Measurements from ENCODE around the gene ZNF423. TPM values are rescaled to one million over a fixed set of nuclear protein-coding genes. Genes with fewer than 3 reads are reported as not detected.

Gene ZNF423
- polyA plus RNA-seq, 1 donor from 2014 or later: 4.5 TPM

DNA sequence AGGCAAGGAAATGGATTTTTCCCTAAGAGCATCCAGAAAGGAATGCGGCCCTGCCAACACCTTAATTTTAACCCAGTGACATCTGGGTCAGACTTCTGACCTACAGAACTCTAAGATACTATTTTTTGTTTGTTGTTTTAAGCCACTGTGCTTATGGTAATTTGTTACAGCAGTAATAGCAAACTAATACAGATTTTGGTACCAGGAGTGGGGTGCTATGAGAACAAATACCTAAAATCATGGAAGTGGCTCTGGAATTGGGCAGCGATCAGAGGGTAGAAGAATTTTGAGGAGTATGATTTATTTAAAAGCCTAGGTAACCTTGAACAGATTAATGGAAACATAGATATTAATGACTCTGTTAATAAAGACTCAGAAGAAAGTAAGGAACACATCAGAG is 208.2 kb downstream of the ZNF423 start:
- no peaks in the 10 kb centered on the region for H3K9me2 ChIP-seq (ENCODE audit: insufficient read depth, low read length)

DNA sequence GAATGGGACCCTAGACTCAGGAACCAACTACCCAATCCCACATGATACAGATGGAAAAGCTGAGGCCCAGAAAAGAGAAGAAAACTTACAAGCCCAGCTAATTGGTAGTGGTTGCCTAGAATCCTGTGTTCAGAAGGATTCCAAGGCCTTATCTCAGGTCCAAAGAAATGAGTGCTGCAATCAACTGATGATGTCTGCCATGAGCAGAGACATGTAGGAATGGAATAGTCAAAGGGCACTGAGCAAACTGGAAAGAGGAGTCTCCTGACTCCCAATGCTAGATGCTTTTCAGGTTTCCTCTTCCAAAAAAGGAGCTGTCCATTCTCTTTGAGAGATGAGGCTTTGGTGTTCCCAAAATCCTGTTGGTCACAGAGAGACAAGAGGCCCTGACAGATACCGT is 210.6 kb downstream of the ZNF423 start:
- Histone ChIP-seq H3F3A (ENCODE audit: insufficient read depth, low read length, poor library complexity, severe bottlenecking) (no peaks in the 10 kb centered on the region), H3K9me2 (ENCODE audit: insufficient read depth, low read length) (no peaks in the 10 kb centered on the region), H3K4me2 (ENCODE audit: low read length) (no peak overlapping the region), H3K27ac (ENCODE audit: low read length) (no peak overlapping the region), H3K9me3 (ENCODE audit: low read length) (no peaks in the 10 kb centered on the region), H2AFZ (ENCODE audit: low read depth, low read length) (no peak overlapping the region), H3K36me3 (ENCODE audit: insufficient read depth, low read length) (peaks cover 6% of the 10 kb centered on the region), H3K79me2 (replicated peaks; ENCODE audit: insufficient read depth, low read length) (no peaks in the 10 kb centered on the region), H3K4me3 (ENCODE audit: low read length) (no peak overlapping the region), H3K9ac (ENCODE audit: low read length) (no peak overlapping the region), H3K27me3 (ENCODE audit: insufficient read depth, low read depth, low read length) (no peaks in the 10 kb centered on the region), H4K20me1 (ENCODE audit: insufficient read depth) (no peaks in the 10 kb centered on the region)
- no peak for TF ChIP-seq SMC3 (conservative IDR thresholded peaks at IDR 0.05; ENCODE audit: poor library complexity)
- TF ChIP-seq, protein P1, sequence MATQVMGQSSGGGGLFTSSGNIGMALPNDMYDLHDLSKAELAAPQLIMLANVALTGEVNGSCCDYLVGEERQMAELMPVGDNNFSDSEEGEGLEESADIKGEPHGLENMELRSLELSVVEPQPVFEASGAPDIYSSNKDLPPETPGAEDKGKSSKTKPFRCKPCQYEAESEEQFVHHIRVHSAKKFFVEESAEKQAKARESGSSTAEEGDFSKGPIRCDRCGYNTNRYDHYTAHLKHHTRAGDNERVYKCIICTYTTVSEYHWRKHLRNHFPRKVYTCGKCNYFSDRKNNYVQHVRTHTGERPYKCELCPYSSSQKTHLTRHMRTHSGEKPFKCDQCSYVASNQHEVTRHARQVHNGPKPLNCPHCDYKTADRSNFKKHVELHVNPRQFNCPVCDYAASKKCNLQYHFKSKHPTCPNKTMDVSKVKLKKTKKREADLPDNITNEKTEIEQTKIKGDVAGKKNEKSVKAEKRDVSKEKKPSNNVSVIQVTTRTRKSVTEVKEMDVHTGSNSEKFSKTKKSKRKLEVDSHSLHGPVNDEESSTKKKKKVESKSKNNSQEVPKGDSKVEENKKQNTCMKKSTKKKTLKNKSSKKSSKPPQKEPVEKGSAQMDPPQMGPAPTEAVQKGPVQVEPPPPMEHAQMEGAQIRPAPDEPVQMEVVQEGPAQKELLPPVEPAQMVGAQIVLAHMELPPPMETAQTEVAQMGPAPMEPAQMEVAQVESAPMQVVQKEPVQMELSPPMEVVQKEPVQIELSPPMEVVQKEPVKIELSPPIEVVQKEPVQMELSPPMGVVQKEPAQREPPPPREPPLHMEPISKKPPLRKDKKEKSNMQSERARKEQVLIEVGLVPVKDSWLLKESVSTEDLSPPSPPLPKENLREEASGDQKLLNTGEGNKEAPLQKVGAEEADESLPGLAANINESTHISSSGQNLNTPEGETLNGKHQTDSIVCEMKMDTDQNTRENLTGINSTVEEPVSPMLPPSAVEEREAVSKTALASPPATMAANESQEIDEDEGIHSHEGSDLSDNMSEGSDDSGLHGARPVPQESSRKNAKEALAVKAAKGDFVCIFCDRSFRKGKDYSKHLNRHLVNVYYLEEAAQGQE (IDR thresholded peaks at IDR 0.05; ENCODE audit: borderline replicate concordance): no peak
- TF ChIP-seq CTCF (IDR thresholded peaks at IDR 0.05; ENCODE audit: poor library complexity, severe bottlenecking): no peak
- TF ChIP-seq POLR2AphosphoS5 (IDR thresholded peaks at IDR 0.05): no peak
- TF ChIP-seq MXI1 (conservative IDR thresholded peaks at IDR 0.05; ENCODE audit: poor library complexity, severe bottlenecking): no peak
- no peak for TF ChIP-seq EP300 (conservative IDR thresholded peaks at IDR 0.05; ENCODE audit: poor library complexity, severe bottlenecking)
- no peak for TF ChIP-seq RAD21 (conservative IDR thresholded peaks at IDR 0.05)
- TF ChIP-seq TAF1 (IDR thresholded peaks at IDR 0.05; ENCODE audit: low read depth): no peak
- TF ChIP-seq EZH2 (IDR thresholded peaks at IDR 0.05; ENCODE audit: borderline replicate concordance, insufficient read depth, low read length, poor library complexity, severe bottlenecking): no peak

More for the DNA sequence above, 208.2 kb downstream of the ZNF423 start:
- no peak for TF ChIP-seq EP300 (conservative IDR thresholded peaks at IDR 0.05; ENCODE audit: poor library complexity, severe bottlenecking)
- TF ChIP-seq EZH2 (IDR thresholded peaks at IDR 0.05; ENCODE audit: borderline replicate concordance, insufficient read depth, low read length, poor library complexity, severe bottlenecking): no peak
- TF ChIP-seq TAF1 (IDR thresholded peaks at IDR 0.05; ENCODE audit: low read depth): no peak
- TF ChIP-seq CTCF (IDR thresholded peaks at IDR 0.05; ENCODE audit: poor library complexity, severe bottlenecking): no peak
- TF ChIP-seq MXI1 (conservative IDR thresholded peaks at IDR 0.05; ENCODE audit: poor library complexity, severe bottlenecking): no peak
- TF ChIP-seq, protein P1 (IDR thresholded peaks at IDR 0.05; ENCODE audit: borderline replicate concordance): no peak
- TF ChIP-seq SMC3 (conservative IDR thresholded peaks at IDR 0.05; ENCODE audit: poor library complexity): no peak
- TF ChIP-seq RAD21 (conservative IDR thresholded peaks at IDR 0.05): no peak
- no peak for TF ChIP-seq POLR2AphosphoS5 (IDR thresholded peaks at IDR 0.05)
- Histone ChIP-seq H3F3A (ENCODE audit: insufficient read depth, low read length, poor library complexity, severe bottlenecking) (no peaks in the 10 kb centered on the region), H3K4me3 (ENCODE audit: low read length) (no peak overlapping the region), H3K27ac (ENCODE audit: low read length) (no peak overlapping the region), H3K4me2 (ENCODE audit: low read length) (no peak overlapping the region), H3K79me2 (replicated peaks; ENCODE audit: insufficient read depth, low read length) (no peaks in the 10 kb centered on the region), H2AFZ (ENCODE audit: low read depth, low read length) (no peak overlapping the region), H3K36me3 (ENCODE audit: insufficient read depth, low read length) (peaks cover 6% of the 10 kb centered on the region), H3K27me3 (ENCODE audit: insufficient read depth, low read depth, low read length) (no peaks in the 10 kb centered on the region), H3K9me3 (ENCODE audit: low read length) (no peaks in the 10 kb centered on the region), H4K20me1 (ENCODE audit: insufficient read depth) (no peaks in the 10 kb centered on the region), H3K9ac (ENCODE audit: low read length) (no peak overlapping the region)
